GM12878 (cell line): ENCODE data around the gene CHCHD3. TPM values are rescaled to one million over a fixed set of nuclear protein-coding genes. Genes with fewer than 3 reads are reported as not detected.

ENCODE experiments used
- ATAC-seq: fragments of 200-7000 bp; cut with Tn5 transposase; 3 replicates; pipeline ENCODE4 v1.9.1; 2020; ENCODE audit warnings: mild to moderate bottlenecking, moderate library complexity
- BruUV-seq: library from RNA; stranded (reverse); fragments of 400-500 nt; replicated peaks from 2 replicates; lab custom pipeline; 2021; lab: Mats Ljungman, UMichigan
- CTCF ChIA-PET: fragments of 300-600 bp; sonication (Branson Sonifier 250); formaldehyde crosslinking; extraction: SDS; loops from one replicate; lab custom pipeline; 2021; ENCODE audit warnings: inconsistent platforms; lab: Yijun Ruan, JAX
- POLR2A ChIA-PET: fragments of 350-600 bp; formaldehyde crosslinking; extraction: SDS; loops from one replicate; lab custom pipeline; 2021; ENCODE audit warnings: inconsistent platforms; lab: Charles Lee
- RAD21 ChIA-PET: fragments of 300-600 bp; sonication (Branson Sonifier 250); formaldehyde crosslinking; loops from one replicate; lab custom pipeline; 2023; ENCODE audit warnings: antibody characterized with exemption; ENCODE audit not compliant: unreplicated experiment; lab: Charles Lee
- SMC1A ChIA-PET: fragments of 300-600 bp; sonication (Branson Sonifier 250); formaldehyde crosslinking; loops from one replicate; lab custom pipeline; 2023; ENCODE audit not compliant: unreplicated experiment, uncharacterized antibody; lab: Charles Lee
- DNase-seq: peaks from one replicate; pipeline ENCODE4 v3.0.0-alpha.2; 2011; ENCODE audit warnings: low read depth, low spot score
- FAIRE-seq: peaks from 3 replicates; lab custom pipeline; 2011; peaks lifted over from hg19 to GRCh38; lab: Jason Lieb, UNC
- H2AFZ ChIP-seq: 2 replicates; pipeline ENCODE4 v1.6.0; 2011; ENCODE audit warnings: low read depth, low read length, control low read depth; ENCODE audit not compliant: control insufficient read depth
- H3K27ac ChIP-seq: 2 replicates; pipeline ENCODE4 v1.5.1; 2011; ENCODE audit warnings: control low read depth; ENCODE audit not compliant: control insufficient read depth, insufficient read depth
- H3K27me3 ChIP-seq, 2 experiments: replicated peaks in 1 of 2; 2 replicates each; pipeline versions ENCODE4 v1.6.0 to v1.6.1; 2011; ENCODE audit warnings: low read length in 1 of 2; ENCODE audit not compliant: control insufficient read depth in 2 of 2, insufficient read depth in 2 of 2
- H3K36me3 ChIP-seq, 2 experiments: 2 replicates each; pipeline ENCODE4 v1.5.1; 2011; ENCODE audit warnings: low read length in 1 of 2; ENCODE audit not compliant: control insufficient read depth in 2 of 2, insufficient read depth in 2 of 2
- H3K4me1 ChIP-seq: 2 replicates; pipeline ENCODE4 v1.6.1; 2011; ENCODE audit warnings: mild to moderate bottlenecking, low read length, moderate library complexity, mixed read lengths; ENCODE audit not compliant: control insufficient read depth, insufficient read depth
- H3K4me2 ChIP-seq: 2 replicates; pipeline ENCODE4 v1.6.0; 2011; ENCODE audit warnings: control low read depth; ENCODE audit not compliant: control insufficient read depth, insufficient read depth
- H3K4me3 ChIP-seq: fragments of 200-600 bp; sonication (generic); 2 replicates; pipeline ENCODE4 v1.5.1; 2016
- H3K79me2 ChIP-seq: 2 replicates; pipeline ENCODE4 v1.6.0; 2011; ENCODE audit warnings: low read length; ENCODE audit not compliant: control insufficient read depth, insufficient read depth
- H3K9ac ChIP-seq: 2 replicates; pipeline ENCODE4 v1.8.0; 2011; ENCODE audit warnings: low read length, control low read depth, mixed read lengths; ENCODE audit not compliant: control insufficient read depth, insufficient read depth
- H3K9me3 ChIP-seq: replicated peaks from 3 replicates; pipeline ENCODE4 v1.5.1; 2011; ENCODE audit warnings: mild to moderate bottlenecking, low read length; ENCODE audit not compliant: control insufficient read depth, insufficient read depth
- H4K20me1 ChIP-seq: 2 replicates; pipeline ENCODE4 v1.6.0; 2011; ENCODE audit not compliant: control insufficient read depth, insufficient read depth
- IKZF1 ChIP-seq: fragments of 450-650 bp; conservative IDR thresholded peaks from 2 replicates; pipeline ENCODE4 v1.6.1; 2017; ENCODE audit warnings: antibody characterized with exemption, mild to moderate bottlenecking
- POLR2AphosphoS2 ChIP-seq: IDR thresholded peaks from 2 replicates; pipeline ENCODE4 v1.6.1; 2011; ENCODE audit warnings: low read depth, mild to moderate bottlenecking, low read length, improper control_type of control experiment, moderate library complexity
- WGBS: methylation state at CpG from one replicate; pipeline ENCODE4 v1.1.6; 2016; ENCODE audit warnings: low lambda C conversion rate; ENCODE audit not compliant: insufficient replicate concordance, insufficient coverage; ENCODE audit errors: missing lambda C conversion rate; 5-methylcytosine and 5-hydroxymethylcytosine counted together
- in situ Hi-C: fragments of 300-500 bp; cut with MboI; formaldehyde crosslinking; loops from 9 replicates; pipeline ENCODE4 v1.14.3; 2018; ENCODE audit warnings: mixed read lengths
- intact Hi-C: fragments of 100-400 bp; cut with micrococcal nuclease; formaldehyde crosslinking; loops from one replicate; pipeline ENCODE4 v1.14.2; 2022; ENCODE audit not compliant: unreplicated experiment
- polyA plus RNA-seq, 11 experiments: library from polyadenylated mRNA; depleted of rRNA in 4 of 11; unstranded in 6 of 11; stranded (reverse) in 5 of 11; fragments of >200 nt; fragmentation: Nextera tagmentation in 4 of 11; fragmentation: Illumina TruSeq in 1 of 11; extraction: Ambion mirVana in 4 of 11; extraction: Trizol in 1 of 11; gene quantifications; 1 replicate in 1 of 11; 2 replicates in 10 of 11; pipeline versions ENCODE4 v1.2.1 to v1.2.3, GENCODE V29; 2011 to 2016; ENCODE audit warnings: inconsistent platforms in 2 of 11, missing spikeins in 2 of 11, low read depth in 1 of 11
- total RNA-seq, 4 experiments: library from RNA; depleted of rRNA in 3 of 4; stranded (reverse); fragments of >200 nt in 3 of 4; fragmentation: Illumina TruSeq in 1 of 4; extraction: Trizol in 1 of 4; gene quantifications; 2 replicates each; pipeline versions ENCODE4 v1.2.1 to v1.2.3, GENCODE V29; 2013 to 2021
- TF ChIP-seq, protein P1 (sequence below): IDR thresholded peaks from 2 replicates; pipeline ENCODE4 v1.6.1; 2012; ENCODE audit warnings: low read depth, low read length, improper control_type of control experiment
- TF ChIP-seq, protein P2 (sequence below): fragments of 450-650 bp; IDR thresholded peaks from 2 replicates; pipeline ENCODE4 v1.6.1; 2014; ENCODE audit warnings: mild to moderate bottlenecking
- TF ChIP-seq, protein P3 (sequence below): fragments of 450-650 bp; IDR thresholded peaks from 2 replicates; pipeline ENCODE4 v1.6.1; 2017; ENCODE audit warnings: low read depth, mild to moderate bottlenecking, moderate library complexity

CHCHD3 gene
- total and polyA plus RNA-seq, 10 of the 15 experiments (the other 5 are each of a cell fraction or from before 2014, with no cell fraction given), result 38.3 to 178 (median 96.2) TPM

DNA sequence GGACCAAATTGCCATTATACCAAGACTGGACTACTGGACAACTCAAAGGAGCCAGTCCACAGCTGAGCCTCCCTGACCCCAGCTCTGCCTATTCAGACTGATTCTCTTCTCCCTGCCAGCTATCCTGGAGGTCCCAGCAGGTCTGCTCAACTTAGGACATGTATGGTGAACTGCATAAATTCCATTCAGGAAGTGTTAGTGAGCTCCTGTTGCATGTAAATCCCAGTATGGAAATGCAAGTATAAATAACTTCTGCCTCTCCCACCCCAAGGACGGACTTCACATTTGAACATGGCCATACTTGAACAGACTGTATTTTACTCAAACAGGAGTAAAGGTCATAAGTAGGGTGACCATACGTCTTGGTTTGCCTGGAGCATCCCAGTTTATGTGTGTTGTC, 128.4 kb downstream of the CHCHD3 start:
- no peak overlapping the region for H3K27ac ChIP-seq
- no peak overlapping the region for H3K4me3 ChIP-seq
- intact Hi-C loops, result no loop called here
- DNase-seq (no peak), FAIRE-seq (no peak), ATAC-seq (no peak)
- TF ChIP-seq POLR2AphosphoS2 (no peak), IKZF1 (no peak)
- TF ChIP-seq, protein P1, sequence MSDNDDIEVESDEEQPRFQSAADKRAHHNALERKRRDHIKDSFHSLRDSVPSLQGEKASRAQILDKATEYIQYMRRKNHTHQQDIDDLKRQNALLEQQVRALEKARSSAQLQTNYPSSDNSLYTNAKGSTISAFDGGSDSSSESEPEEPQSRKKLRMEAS, result no peak
- TF ChIP-seq, protein P2, sequence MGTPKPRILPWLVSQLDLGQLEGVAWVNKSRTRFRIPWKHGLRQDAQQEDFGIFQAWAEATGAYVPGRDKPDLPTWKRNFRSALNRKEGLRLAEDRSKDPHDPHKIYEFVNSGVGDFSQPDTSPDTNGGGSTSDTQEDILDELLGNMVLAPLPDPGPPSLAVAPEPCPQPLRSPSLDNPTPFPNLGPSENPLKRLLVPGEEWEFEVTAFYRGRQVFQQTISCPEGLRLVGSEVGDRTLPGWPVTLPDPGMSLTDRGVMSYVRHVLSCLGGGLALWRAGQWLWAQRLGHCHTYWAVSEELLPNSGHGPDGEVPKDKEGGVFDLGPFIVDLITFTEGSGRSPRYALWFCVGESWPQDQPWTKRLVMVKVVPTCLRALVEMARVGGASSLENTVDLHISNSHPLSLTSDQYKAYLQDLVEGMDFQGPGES, result no peak
- TF ChIP-seq, protein P3, sequence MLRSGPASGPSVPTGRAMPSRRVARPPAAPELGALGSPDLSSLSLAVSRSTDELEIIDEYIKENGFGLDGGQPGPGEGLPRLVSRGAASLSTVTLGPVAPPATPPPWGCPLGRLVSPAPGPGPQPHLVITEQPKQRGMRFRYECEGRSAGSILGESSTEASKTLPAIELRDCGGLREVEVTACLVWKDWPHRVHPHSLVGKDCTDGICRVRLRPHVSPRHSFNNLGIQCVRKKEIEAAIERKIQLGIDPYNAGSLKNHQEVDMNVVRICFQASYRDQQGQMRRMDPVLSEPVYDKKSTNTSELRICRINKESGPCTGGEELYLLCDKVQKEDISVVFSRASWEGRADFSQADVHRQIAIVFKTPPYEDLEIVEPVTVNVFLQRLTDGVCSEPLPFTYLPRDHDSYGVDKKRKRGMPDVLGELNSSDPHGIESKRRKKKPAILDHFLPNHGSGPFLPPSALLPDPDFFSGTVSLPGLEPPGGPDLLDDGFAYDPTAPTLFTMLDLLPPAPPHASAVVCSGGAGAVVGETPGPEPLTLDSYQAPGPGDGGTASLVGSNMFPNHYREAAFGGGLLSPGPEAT, result no peak
- H3K79me2 ChIP-seq, result no peaks in the 10 kb centered on the region
- no peak overlapping the region for H3K9ac ChIP-seq
- H3K27me3 ChIP-seq, result no peaks in the 10 kb centered on the region
- CTCF ChIA-PET, result no interaction called here
- H2AFZ ChIP-seq, result no peak overlapping the region
- no peaks in the 10 kb centered on the region for H3K4me1 ChIP-seq
- in situ Hi-C loops, result no loop called here
- H3K9me3 ChIP-seq, result no peaks in the 10 kb centered on the region
- H4K20me1 ChIP-seq, result no peaks in the 10 kb centered on the region
- RAD21 ChIA-PET, result no interaction called here
- peaks cover 0 to 2% of the 10 kb centered on the region in 2 experiments; a peak in 1 of 4 replicates for H3K36me3 ChIP-seq
- POLR2A ChIA-PET, result no interaction called here
- no peak overlapping the region for H3K4me2 ChIP-seq
- 89% methylated on average over 2 of the region's 2 CpGs for WGBS
- no TSS peak for BruUV-seq
- SMC1A ChIA-PET, result no interaction called here
